Spleen (tissue), 7 donors: ENCODE results near the gene ZC3H15.

Source experiments
- POLR2A ChIP-seq, 3 donors: fragments of 450-650 bp; IDR thresholded peaks; one replicate each; pipeline ENCODE4 v1.5.1; 2017; ENCODE audit warnings: antibody characterized with exemption in 3 of 3, mild to moderate bottlenecking in 1 of 3
- POLR2AphosphoS5 ChIP-seq, 3 donors: sonication (generic); formaldehyde crosslinking; IDR thresholded peaks; one replicate each; pipeline ENCODE4 v1.5.1; 2017; ENCODE audit warnings: antibody characterized with exemption in 3 of 3
- TF ChIP-seq, protein P1 (sequence below), 11 experiments: fragments of 200-600 bp in 7 of 11; fragments of 450-650 bp in 4 of 11; sonication (generic) in 4 of 11; IDR thresholded peaks in 8 of 11; conservative IDR thresholded peaks in 3 of 11; 1 replicate in 7 of 11; 2 replicates in 4 of 11; pipeline versions ENCODE4 v1.4.0 to v1.8.0; 2016 to 2021; ENCODE audit warnings: antibody characterized with exemption in 11 of 11, inconsistent platforms in 4 of 11, mild to moderate bottlenecking in 1 of 11
- donor health status: DM: no; HTN: no; CAD: no; lungs with moderate emphysema.
- donor health status: DM: no; HTN: no; CAD: no.
- donor health status: DM: no; HTN: no; CAD: no.

DNA sequence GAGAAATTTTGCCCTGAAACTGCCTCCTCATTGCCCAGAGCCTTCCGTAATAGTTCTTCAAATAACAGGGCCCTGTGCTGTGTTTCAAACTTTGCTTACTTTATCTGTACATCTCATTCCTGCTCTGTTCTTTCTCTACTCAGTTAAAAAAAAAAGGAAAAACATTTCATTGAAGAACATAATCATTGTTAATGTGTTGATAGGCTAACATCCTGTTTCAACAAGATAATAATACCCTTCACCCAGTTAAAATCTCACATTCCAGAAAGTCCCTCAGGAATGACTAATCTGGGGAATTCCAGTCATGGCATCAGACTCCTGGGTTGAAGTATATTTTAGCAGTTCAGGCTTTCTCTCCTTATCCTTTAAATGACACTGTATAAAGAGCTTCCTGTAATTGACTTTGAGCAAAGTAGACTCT, 58.2 kb downstream of the ZC3H15 start:
- TF ChIP-seq, protein P1, sequence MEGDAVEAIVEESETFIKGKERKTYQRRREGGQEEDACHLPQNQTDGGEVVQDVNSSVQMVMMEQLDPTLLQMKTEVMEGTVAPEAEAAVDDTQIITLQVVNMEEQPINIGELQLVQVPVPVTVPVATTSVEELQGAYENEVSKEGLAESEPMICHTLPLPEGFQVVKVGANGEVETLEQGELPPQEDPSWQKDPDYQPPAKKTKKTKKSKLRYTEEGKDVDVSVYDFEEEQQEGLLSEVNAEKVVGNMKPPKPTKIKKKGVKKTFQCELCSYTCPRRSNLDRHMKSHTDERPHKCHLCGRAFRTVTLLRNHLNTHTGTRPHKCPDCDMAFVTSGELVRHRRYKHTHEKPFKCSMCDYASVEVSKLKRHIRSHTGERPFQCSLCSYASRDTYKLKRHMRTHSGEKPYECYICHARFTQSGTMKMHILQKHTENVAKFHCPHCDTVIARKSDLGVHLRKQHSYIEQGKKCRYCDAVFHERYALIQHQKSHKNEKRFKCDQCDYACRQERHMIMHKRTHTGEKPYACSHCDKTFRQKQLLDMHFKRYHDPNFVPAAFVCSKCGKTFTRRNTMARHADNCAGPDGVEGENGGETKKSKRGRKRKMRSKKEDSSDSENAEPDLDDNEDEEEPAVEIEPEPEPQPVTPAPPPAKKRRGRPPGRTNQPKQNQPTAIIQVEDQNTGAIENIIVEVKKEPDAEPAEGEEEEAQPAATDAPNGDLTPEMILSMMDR (IDR thresholded peaks at IDR 0.05 in 8 of 11, conservative IDR thresholded peaks at IDR 0.05 in 3 of 11): no peak
- TF ChIP-seq POLR2A (IDR thresholded peaks at IDR 0.05): no peak
- TF ChIP-seq POLR2AphosphoS5 (IDR thresholded peaks at IDR 0.05): no peak
